SK-MEL-5 (cell line): ENCODE results near the gene EYA2. TPM values are rescaled to one million over a fixed set of nuclear protein-coding genes. Genes with fewer than 3 reads are reported as not detected.
"Not testable (repeated sequence)": the region's sequence is repeated elsewhere in the genome, so short reads cannot be mapped to it uniquely, and the experiment has no call there.

ENCODE experiments used
- DNase-seq: peaks from one replicate; pipeline ENCODE4 v3.0.0-alpha.2; 2016; ENCODE audit warnings: low read depth, low spot score
- in situ Hi-C: cut with HindIII; loops from 2 replicates; pipeline ENCODE4 v1.10.0; 2016; ENCODE audit warnings: low sequenced_read_pairs, high pct_unique_total_duplicates, low pct_unique_long_range_greater_than_20kb
- total RNA-seq: library from RNA; depleted of rRNA; stranded (reverse); fragments of >200 nt; shearing (Covaris generic); gene quantifications from 2 replicates; pipeline ENCODE4 v1.2.3, GENCODE V29; 2014

EYA2 gene
- total RNA-seq, 1 experiment from 2014 or later: not detected

- no peak for DNase-seq
- in situ Hi-C loops: no loop called here
Measured at GRCh38 chr20:46940616-46941015, 46.0 kb downstream of the EYA2 start.

GRCh38 chr20:46941404-46941803, 46.8 kb downstream of the EYA2 start:
- DNase-seq: no peak
- in situ Hi-C loops: no loop called here

DNA sequence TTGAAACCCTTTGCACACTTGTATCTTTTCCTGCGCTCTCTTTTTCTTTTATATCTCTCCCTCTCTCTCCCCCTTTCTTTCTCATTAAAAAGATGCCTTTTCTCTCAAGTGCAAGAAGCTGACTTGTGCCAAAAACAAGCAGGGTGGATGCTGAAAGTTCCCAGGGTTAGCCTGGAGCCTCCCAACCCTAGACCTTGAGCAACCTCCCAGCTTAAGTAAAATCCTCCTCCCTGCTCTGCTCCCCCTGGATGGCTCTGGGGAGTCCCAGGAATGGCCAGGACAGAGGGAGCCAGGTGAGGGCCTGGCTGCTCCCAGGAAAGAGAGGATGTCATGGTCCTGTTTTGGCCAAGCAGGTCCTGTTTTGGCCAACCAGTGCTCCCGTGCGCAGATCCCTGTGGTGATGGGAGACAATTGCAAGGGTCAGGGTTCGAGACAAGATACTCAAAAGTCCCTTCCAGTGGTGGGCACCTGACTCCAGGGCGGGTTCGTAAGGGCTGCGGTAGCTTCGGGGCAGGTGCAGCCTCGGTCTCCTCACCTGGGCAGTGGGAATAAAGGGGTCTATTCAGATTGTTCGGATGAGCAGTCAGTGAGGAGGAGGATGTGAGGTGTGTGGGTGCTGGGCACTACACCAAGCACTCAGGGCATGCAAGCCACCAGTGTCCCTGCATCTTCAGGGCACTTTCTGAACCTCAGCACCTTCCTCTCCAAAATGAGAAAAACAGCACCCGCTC, 49.4 kb downstream of the EYA2 start:
- no peak for DNase-seq
- in situ Hi-C loops: no loop called here

GRCh38 chr20:46945465-46945864, 50.8 kb downstream of the EYA2 start:
- DNase-seq: no peak
- in situ Hi-C loops: no loop called here

DNA sequence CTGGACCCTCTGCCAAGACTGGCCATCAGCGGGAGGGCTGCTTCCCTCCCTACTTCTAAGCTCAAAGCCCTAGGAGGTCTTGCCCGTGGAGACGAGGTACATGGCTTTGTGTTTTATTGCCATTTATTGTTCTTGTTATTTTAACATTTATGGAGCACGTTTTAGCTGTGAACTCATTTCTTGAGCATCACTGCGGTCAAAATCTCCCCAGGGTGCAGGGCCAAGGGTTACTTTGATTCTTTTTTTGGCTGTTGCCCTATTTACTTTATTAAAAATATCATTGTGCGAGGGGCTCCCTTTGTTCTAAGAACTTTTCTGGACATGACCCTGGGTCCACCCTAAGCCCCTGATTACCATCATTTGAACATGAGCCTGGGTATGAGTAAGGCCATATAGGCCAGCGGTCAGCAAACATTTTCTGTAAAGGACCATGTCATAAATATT, 51.6 kb downstream of the EYA2 start:
- DNase-seq: no peak

DNA sequence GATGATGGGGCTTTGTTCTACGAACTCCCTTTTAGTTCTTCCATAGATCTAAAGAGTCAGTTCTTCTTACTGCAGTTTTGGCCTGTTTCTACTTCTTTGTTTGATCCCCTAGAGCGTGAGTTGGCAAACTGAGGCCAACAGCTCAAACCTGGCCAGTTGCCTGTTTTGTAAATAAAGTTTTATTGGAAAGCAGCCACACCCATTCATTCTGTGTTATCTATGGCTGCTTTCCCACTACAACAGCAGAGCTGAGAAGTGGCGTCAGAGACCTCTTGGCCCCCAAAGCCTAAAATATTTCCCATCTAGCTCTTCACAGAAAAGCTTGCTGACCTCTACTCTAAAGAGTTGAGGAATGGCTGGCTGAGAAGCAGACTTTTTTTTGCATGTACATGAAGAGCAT, 52.2 kb downstream of the EYA2 start:
- DNase-seq: no peak
- in situ Hi-C loops: no loop called here

More for the DNA sequence above, 51.6 kb downstream of the EYA2 start:
- in situ Hi-C loops: no loop called here

DNA sequence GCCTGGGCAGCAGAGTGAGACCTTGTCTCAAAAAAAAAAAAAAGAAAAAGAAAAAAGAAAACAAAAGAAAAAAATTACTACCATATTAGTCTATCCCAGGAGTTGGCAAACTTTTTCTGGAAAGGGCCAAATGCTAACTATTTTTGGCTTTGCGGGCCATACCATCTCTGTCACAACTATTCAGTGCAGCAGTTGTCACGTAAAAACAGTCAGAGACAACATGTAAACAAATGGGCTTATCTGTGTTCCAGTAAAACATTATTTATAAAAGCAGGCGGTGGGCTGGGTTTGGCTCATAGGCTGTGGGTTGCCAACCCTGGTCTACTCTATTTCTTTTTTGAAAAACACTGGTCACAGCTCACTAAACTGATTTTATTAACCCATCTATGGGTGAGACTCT, 53.4 kb downstream of the EYA2 start:
- in situ Hi-C loops: no loop called here
- no peak for DNase-seq

GRCh38 chr20:46951405-46951804, 56.8 kb downstream of the EYA2 start:
- DNase-seq: no peak
- in situ Hi-C loops: no loop called here

- in situ Hi-C loops: no loop called here
- DNase-seq: no peak
Measured at GRCh38 chr20:46951840-46952497, 57.3 kb downstream of the EYA2 start.

- in situ Hi-C loops: no loop called here
Measured at GRCh38 chr20:46953596-46953995, 59.0 kb downstream of the EYA2 start.

DNA sequence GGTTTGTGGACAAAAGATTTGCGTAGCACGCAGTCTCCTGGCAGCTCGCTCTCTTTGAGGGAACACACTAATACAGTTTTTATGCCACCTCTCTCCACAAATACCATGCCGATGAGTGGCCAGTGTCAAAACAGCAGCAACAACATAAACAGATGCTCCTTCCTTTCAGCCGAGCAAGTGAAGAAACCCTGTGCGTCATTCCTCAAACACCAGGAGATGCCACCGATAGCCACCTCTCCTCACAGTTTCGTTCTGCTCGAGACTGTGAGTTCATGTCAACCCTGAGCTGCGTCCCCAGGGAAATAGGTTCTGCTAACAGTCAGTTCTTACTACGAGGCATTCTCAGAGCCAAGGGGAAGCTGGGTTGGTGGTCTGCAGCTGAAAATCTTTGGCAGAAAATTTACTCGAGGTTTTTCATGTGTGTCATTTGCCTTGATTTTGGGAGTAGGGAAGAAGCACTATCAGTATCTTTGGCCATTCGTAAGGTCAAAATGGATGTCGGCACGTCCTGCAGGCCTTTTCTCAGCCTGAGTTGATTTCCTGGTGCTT, 59.9 kb downstream of the EYA2 start:
- no peak for DNase-seq

More at GRCh38 chr20:46953596-46953995, 59.0 kb downstream of the EYA2 start:
- DNase-seq: no peak

GRCh38 chr20:46955601-46956556, 61.2 kb downstream of the EYA2 start:
- in situ Hi-C loops: no loop called here
- DNase-seq: no peak

More for the DNA sequence above, 59.9 kb downstream of the EYA2 start:
- in situ Hi-C loops: no loop called here

DNA sequence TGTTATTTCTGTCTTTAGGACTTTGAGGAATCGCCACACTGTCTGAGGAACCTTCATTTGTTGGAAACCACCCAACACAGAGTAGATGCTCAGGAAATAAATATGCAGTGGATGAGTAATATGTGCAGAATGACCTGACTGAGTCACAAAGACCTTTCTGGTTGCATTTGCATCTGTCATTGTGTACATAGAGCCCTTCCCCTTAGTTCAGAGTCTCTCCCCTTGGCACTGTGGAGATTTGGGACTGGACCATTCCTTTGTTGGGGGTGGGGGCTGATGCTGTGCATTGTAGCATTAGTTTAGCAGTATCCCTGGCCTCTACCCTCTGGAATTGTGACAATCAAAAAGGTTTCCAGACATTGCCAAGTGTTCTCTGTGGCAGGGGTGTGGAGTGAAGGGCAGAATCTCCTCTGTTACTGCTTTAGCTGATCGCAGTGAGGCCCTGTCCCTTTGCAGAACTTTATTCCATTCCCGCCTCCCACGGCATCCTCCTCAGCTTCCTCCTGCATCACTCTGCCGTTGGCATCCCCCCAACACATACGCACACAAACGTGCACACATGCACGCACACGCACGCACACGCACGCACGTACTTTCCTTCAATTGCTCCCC, 64.5 kb downstream of the EYA2 start:
- no peak for DNase-seq
- in situ Hi-C loops: no loop called here

GRCh38 chr20:46959821-46960220, 65.2 kb downstream of the EYA2 start:
- in situ Hi-C loops: no loop called here
- DNase-seq: no peak

- in situ Hi-C loops: no loop called here
- DNase-seq: no peak
Measured at GRCh38 chr20:46960536-46960935, 65.9 kb downstream of the EYA2 start.

DNA sequence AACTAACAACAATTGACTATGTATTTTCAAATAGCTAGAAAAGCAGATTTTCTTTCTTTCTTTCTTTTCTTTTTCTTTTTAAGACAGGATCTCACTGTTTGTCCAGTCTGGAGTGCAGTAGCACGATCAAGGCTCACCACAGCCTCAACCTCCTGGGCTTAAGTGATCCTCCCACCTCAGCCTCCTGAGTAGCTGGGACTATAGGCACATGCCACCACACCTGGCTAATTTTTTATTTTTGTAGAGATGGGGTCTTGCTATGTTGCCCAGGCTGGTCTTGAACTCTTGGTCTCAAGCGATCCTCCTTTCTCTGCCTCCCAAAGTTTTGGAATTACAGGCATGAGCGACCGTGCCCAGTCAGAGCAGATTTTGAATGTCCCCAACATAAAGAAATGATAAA, 67.3 kb downstream of the EYA2 start:
- in situ Hi-C loops, DNase-seq: not testable (repeated sequence)

DNA sequence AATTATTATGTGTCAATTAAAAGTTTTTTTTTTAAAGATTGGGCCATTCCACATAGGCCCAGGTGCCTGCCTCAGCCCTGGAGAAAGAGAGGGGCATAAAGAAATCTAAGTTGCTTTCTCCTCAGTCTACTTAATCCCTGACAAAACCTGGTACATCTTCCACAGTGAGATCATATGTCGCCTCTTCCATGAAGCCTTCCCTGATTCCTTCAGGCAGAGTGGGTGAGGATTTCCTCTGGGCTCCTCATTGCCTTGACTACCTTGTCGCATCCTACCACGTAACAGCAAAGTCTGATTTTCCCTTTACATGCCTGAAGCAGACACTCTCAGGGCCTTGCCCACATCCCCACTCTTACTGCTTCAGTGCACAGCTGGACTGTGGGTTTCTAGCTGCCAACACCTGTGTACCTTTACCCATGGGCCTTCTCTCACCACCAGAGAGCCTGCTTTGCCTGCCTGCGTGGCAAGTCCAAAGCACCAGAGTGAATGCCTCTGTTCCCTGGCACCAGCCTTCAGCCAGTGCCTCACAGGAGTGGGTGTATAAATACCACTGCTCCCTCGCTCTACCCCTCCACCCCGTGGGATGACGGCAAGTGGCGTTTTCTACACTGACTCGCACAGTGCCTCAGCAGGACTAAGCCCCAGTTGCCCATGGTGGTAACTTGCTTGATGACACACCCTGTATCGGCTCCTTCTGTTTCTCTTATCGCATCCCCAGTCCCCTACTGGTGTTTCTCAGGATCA, 68.0 kb downstream of the EYA2 start:
- no peak for DNase-seq
- in situ Hi-C loops: no loop called here
